OCI-LY1 (cell line): ENCODE results near the gene PACSIN1.

Experiments used
- CTCF ChIP-seq: fragments of 200-600 bp; sonication (generic), shearing (Covaris generic); IDR thresholded peaks from 2 replicates; pipeline ENCODE4 v1.5.1; 2017; ENCODE audit warnings: mild to moderate bottlenecking, antibody characterized with exemption, low read length, moderate library complexity, mixed read lengths
- EZH2 ChIP-seq: fragments of 200-600 bp; sonication (generic), shearing (Covaris generic); IDR thresholded peaks from 2 replicates; pipeline ENCODE4 v1.8.0; 2017; ENCODE audit warnings: borderline replicate concordance, mixed run types, mild to moderate bottlenecking, antibody characterized with exemption, low read length, moderate library complexity, mixed read lengths

- TF ChIP-seq CTCF (no peak), EZH2 (no peak)
Measured at GRCh38 chr6:34553750-34554149, 87.9 kb downstream of the PACSIN1 start.
